HuH-7.5 (cell line): ENCODE results near the gene KPRP.

ENCODE experiments used
- DNase-seq: peaks from one replicate; pipeline ENCODE4 v3.0.0; 2011; ENCODE audit warnings: low spot score

KPRP gene

GRCh38 chr1:152776361-152776760 is 18.5 kb downstream of the KPRP start:
- no peak for DNase-seq

DNA sequence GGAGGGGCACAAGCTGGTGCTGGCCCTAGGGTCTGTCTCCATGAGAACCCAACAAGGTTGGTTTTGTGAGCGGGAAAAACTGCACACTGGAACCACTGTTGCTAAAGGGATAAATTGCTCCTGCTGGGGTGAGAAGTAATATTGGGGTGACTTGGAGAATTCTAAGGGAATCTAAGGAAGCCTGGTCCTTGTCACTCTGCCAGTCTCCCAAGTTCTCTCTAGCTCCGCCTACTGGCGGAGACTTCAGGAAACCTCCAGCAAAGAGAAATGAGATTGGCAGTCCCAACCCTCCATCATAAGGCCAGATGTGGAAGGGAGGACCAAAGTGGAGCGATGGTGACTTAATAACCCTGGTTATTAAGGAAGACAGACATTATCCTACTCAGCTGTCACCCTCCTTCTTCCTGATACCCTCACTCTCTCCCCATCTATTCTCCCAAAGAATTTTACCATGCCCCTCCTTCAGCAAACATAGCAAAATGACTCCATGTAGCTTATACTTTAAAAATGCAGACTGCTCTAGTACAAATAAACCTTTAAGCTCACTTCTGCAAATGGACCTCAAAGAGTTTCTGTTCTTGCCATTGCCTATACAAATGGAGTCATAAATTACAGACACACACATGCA is 19.8 kb downstream of the KPRP start:
- DNase-seq, result peak; percentile 20

DNA sequence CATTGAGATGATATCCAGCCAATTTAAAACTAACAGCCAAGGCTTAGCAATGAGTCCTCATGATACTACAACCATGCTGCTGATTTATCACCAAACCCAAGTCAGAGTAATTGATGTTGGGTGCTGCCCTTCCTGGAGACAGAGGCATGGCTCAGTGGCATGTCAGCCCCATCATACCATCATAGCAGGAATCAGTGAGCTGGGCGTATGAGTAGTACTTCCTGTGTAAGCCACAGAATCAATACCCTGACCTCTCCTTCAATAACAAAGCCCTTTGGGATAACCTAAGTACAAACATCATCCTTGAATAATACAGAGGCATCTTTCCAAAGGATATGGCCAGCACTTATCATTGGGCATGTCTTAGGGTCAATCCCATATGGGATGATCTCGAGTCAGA is 25.3 kb downstream of the KPRP start:
- DNase-seq, result no peak

DNA sequence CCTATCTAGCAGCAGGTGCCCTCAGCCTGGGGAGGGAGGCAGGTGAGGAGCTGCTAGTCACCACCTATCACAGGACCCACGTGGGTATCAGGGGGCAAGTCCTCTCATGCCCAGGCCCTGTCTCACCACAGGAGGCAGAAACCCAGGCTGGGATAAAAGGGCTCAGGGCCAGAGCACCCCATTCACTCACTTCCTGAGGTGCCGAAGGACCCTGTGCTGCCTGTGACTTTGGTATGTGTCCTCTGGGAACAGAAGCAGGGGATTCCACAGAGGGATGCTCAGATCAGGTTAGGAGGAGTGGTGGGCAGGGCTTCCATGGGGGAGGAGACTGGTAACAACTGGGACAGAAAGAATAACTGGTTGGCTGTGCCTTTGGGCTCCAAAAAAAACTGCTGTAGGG is 28.3 kb downstream of the KPRP start, which contains the start of gene LCE1E:
Gene LCE1E (plus strand): TSS at position 181 of the 400 bp plus-strand sequence. CDS start 1,043 bp downstream, outside the sequence.
- DNase-seq, result no peak

DNA sequence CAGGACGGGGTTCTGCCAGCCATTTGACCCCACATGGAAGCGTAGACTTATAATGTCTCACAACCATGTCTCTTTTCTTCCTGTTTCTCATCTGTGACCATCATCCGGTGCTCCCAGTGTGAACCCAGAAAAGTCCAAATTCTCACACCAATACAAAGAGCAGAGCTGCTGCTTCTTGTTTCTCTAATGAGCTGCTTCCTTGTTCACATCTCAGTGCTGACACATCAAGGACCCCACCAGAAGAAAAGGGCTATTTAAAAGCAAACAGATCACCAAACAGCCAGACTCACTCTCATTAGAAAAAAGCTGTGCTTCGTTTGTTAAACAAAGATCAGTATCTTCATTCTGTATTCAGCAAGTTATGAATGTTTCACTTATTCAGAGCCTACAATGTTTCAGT is 37.9 kb downstream of the KPRP start:
- no peak for DNase-seq

DNA sequence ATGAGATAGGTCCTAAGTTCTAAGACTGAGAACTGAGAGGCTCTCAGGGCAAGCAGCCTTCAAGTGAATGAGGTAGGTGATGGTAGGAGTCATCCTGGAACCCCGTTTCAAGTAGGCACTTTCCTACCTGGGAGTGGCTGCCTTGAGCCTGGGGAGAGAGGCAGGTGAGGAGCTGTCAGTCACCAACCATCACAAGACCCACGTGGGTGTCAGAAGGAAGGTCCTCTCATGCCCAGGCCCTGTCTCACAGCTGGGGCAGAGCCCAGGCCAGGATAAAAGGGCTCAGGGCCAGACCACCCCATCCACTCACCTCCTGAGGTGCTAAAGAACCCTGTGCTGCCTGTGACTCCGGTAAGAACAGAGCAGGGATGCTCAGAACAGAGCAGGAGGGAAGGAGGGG is 38.6 kb downstream of the KPRP start, which contains the start of gene LCE1D:
Gene LCE1D (plus strand): TSS at position 301 of the 400 bp plus-strand sequence. CDS start 1,074 bp downstream, outside the sequence.
- no peak for DNase-seq

- DNase-seq, result no peak
Measured at GRCh38 chr1:152801333-152801732, 43.5 kb downstream of the KPRP start.

- DNase-seq, result no peak
Measured at GRCh38 chr1:152806576-152806975, 48.8 kb downstream of the KPRP start, which contains the start of gene LCE1C. TSS of gene LCE1C (minus strand) at chr1:152806651. CDS start at chr1:152805478, 1,173 bp downstream.

DNA sequence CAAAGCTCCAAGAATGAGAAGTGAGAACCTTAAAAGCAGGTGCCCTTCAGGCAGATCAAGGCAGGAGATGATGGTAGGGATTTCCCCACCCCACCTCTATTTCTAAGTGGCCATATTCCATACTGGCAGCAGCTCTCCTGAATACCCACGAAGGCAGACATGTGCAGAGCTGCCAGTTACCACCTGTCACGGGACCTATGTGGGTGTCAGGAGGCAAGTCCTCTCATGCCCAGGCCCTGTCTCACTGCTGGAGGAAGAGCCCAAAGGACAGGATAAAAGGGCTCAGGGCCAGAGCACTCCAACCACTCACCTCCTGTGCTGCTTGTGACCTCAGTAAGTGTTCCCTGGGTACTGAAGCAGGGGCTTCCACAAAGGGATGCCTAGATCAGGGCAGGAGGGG is 53.2 kb downstream of the KPRP start:
- DNase-seq, result no peak
